ENCODE data around the gene OSBPL6. TPM values are rescaled to one million over a fixed set of nuclear protein-coding genes. Genes with fewer than 3 reads are reported as not detected.

OSBPL6 gene
- total RNA-seq, 1 donor, result 5.2 TPM

DNA sequence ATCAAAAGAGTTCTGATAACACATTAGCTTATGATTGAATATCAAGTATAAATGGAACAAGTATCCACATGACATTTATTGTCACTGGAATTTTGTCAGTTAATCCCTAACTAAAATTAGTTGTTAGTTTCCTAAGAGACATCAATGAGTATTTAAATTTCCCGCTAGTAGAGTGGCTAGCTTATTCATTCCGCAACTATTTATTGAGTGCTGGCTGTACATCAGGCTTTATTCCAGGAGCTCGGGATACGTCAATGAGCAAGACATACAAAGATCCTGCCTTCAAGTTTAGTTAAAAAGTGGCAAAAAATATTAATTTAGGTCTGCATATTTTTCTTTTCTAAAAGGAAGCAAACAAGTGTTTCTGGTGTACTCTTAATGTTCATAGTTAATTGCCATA lies 197.4 kb downstream of the OSBPL6 start:
- TF ChIP-seq, protein P1, sequence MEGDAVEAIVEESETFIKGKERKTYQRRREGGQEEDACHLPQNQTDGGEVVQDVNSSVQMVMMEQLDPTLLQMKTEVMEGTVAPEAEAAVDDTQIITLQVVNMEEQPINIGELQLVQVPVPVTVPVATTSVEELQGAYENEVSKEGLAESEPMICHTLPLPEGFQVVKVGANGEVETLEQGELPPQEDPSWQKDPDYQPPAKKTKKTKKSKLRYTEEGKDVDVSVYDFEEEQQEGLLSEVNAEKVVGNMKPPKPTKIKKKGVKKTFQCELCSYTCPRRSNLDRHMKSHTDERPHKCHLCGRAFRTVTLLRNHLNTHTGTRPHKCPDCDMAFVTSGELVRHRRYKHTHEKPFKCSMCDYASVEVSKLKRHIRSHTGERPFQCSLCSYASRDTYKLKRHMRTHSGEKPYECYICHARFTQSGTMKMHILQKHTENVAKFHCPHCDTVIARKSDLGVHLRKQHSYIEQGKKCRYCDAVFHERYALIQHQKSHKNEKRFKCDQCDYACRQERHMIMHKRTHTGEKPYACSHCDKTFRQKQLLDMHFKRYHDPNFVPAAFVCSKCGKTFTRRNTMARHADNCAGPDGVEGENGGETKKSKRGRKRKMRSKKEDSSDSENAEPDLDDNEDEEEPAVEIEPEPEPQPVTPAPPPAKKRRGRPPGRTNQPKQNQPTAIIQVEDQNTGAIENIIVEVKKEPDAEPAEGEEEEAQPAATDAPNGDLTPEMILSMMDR (IDR thresholded peaks at IDR 0.05; ENCODE audit: insufficient read depth, low read length), result no peak
- no peak overlapping the region for H3K4me3 ChIP-seq (ENCODE audit: low read depth, low read length)
- DNase-seq (ENCODE audit: low read depth), result no peak

DNA sequence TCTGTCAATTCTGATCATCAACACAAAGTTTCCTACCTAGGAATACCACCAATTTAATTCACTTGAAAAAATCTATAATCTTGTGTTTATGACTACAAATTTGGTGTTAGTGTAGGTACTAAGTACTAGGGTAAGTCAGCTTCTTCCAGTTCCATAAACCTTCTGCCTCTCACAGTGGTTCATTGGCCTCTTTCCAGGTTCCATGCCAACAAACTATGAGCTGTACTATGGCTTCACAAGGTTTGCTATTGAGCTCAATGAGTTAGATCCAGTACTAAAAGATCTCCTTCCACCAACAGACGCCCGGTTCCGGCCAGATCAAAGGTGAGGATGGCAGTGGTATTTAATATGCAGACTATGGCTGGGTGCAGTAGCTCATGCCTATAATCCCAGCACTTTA lies 197.9 kb downstream of the OSBPL6 start:
- no peak overlapping the region for H3K4me3 ChIP-seq (ENCODE audit: low read depth, low read length)
- TF ChIP-seq, protein P1 (IDR thresholded peaks at IDR 0.05; ENCODE audit: insufficient read depth, low read length), result no peak
- DNase-seq (ENCODE audit: low read depth), result peak; percentile 59

DNA sequence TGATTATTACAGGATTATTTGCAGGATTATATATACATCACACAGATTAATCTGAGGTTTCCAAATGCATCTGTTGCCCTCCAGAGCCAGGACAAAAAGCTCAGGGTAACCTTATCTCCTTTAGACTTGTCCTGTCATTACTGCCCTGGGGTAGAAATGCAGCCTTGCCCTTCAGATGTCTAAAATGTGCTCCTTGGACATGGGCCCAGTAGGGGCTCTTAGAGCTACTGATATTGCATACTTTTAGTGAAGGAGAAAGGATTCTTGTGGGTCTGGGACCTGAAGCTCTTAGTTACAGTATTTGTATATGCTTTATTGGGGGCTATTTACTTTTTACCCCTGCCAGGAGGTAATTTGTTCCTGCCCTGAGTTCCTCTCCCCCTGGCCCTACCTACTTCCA lies 200.5 kb downstream of the OSBPL6 start:
- H3K4me3 ChIP-seq (ENCODE audit: low read depth, low read length), result no peak overlapping the region
- TF ChIP-seq, protein P1 (IDR thresholded peaks at IDR 0.05; ENCODE audit: insufficient read depth, low read length), result no peak
- no peak for DNase-seq (ENCODE audit: low read depth)

- DNase-seq (ENCODE audit: low read depth), result no peak
- TF ChIP-seq, protein P1 (IDR thresholded peaks at IDR 0.05; ENCODE audit: insufficient read depth, low read length), result no peak
- no peak overlapping the region for H3K4me3 ChIP-seq (ENCODE audit: low read depth, low read length)
Observed at GRCh38 chr2:178395295-178395694, 201.0 kb downstream of the OSBPL6 start.

- no peak for DNase-seq (ENCODE audit: low read depth)
- TF ChIP-seq, protein P1 (IDR thresholded peaks at IDR 0.05; ENCODE audit: insufficient read depth, low read length), result no peak
- no peak overlapping the region for H3K4me3 ChIP-seq (ENCODE audit: low read depth, low read length)
Observed at GRCh38 chr2:178395941-178396570, 201.7 kb downstream of the OSBPL6 start.

- no peak overlapping the region for H3K4me3 ChIP-seq (ENCODE audit: low read depth, low read length)
- TF ChIP-seq, protein P1 (IDR thresholded peaks at IDR 0.05; ENCODE audit: insufficient read depth, low read length), result peak; percentile 56
- DNase-seq (ENCODE audit: low read depth), result peak; percentile 71
Observed at GRCh38 chr2:178397002-178397605, 202.8 kb downstream of the OSBPL6 start.

All from fibroblast of the aortic adventitia (primary cell).